Ascending aorta (tissue), 2 donors: ENCODE data around the gene DRD1. TPM values are rescaled to one million over a fixed set of nuclear protein-coding genes. Genes with fewer than 3 reads are reported as not detected.

ENCODE experiments used
- DNase-seq, 2 donors: peaks; one replicate each; pipeline ENCODE4 v3.0.0-alpha.2; 2019; ENCODE audit warnings: low spot score in 2 of 2
- H3K27ac ChIP-seq, 2 donors: fragments of 200-600 bp; sonication (generic); one replicate each; pipeline ENCODE4 v1.5.1; 2016 to 2017; ENCODE audit warnings: mild to moderate bottlenecking in 1 of 2
- H3K27me3 ChIP-seq: fragments of 200-600 bp; sonication (generic); one replicate; pipeline ENCODE4 v1.5.1; 2017
- H3K36me3 ChIP-seq, 2 donors: fragments of 200-600 bp; sonication (generic); one replicate each; pipeline ENCODE4 v1.5.1; 2016
- H3K4me1 ChIP-seq, 2 donors: fragments of 200-600 bp; sonication (generic); one replicate each; pipeline ENCODE4 v1.5.1; 2016 to 2017; ENCODE audit warnings: mild to moderate bottlenecking in 1 of 2
- H3K4me3 ChIP-seq, 2 donors: fragments of 200-600 bp; sonication (generic); one replicate each; pipeline ENCODE4 v1.5.1; 2016 to 2017; ENCODE audit warnings: mild to moderate bottlenecking in 1 of 2
- H3K9me3 ChIP-seq, 2 donors: fragments of 200-600 bp; sonication (generic); one replicate each; pipeline ENCODE4 v1.5.1; 2016
- intact Hi-C: fragments of 100-400 bp; cut with DNase I; formaldehyde crosslinking; loops from one replicate; pipeline ENCODE4 v1.15.1; 2023
- total RNA-seq: library from RNA; depleted of rRNA; stranded (reverse); fragments of >200 nt; gene quantifications from one replicate; pipeline ENCODE4 v1.1.0, GENCODE V29; 2016
- TF ChIP-seq, protein P1 (sequence below), 3 experiments: fragments of 200-600 bp in 2 of 3; fragments of 450-650 bp in 1 of 3; sonication (generic) in 2 of 3; IDR thresholded peaks; one replicate each; pipeline ENCODE4 v1.5.1; 2016 to 2019; ENCODE audit warnings: antibody characterized with exemption in 3 of 3, mild to moderate bottlenecking in 1 of 3, moderate library complexity in 1 of 3

The DRD1 gene
- total RNA-seq, 1 donor from 2014 or later: 0.11 TPM

DNA sequence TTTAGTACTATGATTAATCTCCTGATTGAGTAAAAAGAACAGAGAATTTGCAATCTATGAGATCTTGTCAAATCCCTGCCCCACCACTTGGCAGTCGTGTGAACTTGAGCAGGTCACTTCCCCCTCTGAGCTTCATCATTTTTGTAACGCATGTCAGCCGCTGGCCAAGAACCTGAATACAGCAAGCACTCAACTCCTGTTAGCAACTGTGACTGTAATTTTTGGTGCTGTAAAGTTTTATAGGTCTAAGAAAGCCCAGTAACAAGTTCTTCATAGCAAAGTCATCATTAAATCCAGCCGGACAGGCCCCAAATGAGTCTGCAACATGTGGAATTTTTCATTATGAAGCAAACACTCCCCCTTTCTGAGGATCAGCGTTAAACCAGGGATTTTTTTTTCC lies 49.4 kb downstream of the DRD1 start:
- H3K4me1 ChIP-seq: no peaks in the 10 kb centered on the region
- H3K4me3 ChIP-seq: no peak overlapping the region
- no peak overlapping the region for H3K27ac ChIP-seq
- H3K36me3 ChIP-seq: no peaks in the 10 kb centered on the region
- no peaks in the 10 kb centered on the region for H3K27me3 ChIP-seq
- intact Hi-C loops: no loop called here
- TF ChIP-seq, protein P1, sequence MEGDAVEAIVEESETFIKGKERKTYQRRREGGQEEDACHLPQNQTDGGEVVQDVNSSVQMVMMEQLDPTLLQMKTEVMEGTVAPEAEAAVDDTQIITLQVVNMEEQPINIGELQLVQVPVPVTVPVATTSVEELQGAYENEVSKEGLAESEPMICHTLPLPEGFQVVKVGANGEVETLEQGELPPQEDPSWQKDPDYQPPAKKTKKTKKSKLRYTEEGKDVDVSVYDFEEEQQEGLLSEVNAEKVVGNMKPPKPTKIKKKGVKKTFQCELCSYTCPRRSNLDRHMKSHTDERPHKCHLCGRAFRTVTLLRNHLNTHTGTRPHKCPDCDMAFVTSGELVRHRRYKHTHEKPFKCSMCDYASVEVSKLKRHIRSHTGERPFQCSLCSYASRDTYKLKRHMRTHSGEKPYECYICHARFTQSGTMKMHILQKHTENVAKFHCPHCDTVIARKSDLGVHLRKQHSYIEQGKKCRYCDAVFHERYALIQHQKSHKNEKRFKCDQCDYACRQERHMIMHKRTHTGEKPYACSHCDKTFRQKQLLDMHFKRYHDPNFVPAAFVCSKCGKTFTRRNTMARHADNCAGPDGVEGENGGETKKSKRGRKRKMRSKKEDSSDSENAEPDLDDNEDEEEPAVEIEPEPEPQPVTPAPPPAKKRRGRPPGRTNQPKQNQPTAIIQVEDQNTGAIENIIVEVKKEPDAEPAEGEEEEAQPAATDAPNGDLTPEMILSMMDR (IDR thresholded peaks at IDR 0.05): no peak
- DNase-seq: no peak
- no peaks in the 10 kb centered on the region for H3K9me3 ChIP-seq

DNA sequence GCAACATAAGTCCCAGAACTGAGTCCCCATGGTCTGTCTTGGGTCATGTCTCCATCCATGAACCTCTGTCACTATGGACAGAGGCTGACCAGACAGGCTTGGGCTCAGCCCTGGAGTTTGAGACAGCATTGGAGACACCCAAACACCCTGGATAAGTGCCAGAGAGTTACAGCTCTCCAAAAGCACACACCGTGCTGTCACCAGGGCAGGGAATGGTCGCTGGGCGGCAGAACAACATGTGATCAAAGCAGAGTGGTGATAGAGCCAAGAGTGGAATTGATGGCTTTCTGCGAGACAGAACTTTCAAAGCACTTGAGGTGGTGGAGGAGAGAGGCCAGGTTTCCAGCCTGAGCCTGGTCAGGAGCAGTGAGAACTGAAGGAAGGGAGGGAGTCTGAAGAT lies 50.1 kb downstream of the DRD1 start:
- intact Hi-C loops: no loop called here
- no peaks in the 10 kb centered on the region for H3K27me3 ChIP-seq
- no peak overlapping the region for H3K4me3 ChIP-seq
- no peaks in the 10 kb centered on the region for H3K9me3 ChIP-seq
- no peaks in the 10 kb centered on the region for H3K36me3 ChIP-seq
- H3K4me1 ChIP-seq: no peaks in the 10 kb centered on the region
- no peak for DNase-seq
- no peak overlapping the region for H3K27ac ChIP-seq
- TF ChIP-seq, protein P1 (IDR thresholded peaks at IDR 0.05): no peak

DNA sequence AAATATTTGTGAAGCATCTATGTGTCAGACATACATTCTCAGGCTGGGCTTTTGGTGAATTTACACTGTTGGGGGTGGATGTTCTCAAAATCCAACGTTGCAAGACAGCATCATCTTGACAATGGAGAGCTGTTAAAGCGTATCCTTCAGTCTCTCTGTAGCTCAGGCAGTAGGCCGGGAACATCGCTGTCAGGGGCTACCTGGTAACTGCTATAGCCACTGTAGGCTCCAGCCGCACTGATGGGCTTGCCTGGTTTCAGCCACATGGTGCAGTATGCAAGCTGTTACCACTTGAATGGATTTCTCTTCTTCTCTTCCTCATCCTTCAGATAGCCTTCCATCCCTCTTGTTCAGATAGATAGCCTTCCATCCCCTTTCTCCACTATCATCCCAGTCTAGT lies 51.7 kb downstream of the DRD1 start:
- intact Hi-C loops: no loop called here
- no peaks in the 10 kb centered on the region for H3K4me1 ChIP-seq
- DNase-seq: no peak
- H3K27ac ChIP-seq: no peak overlapping the region
- TF ChIP-seq, protein P1 (IDR thresholded peaks at IDR 0.05): no peak
- H3K36me3 ChIP-seq: no peaks in the 10 kb centered on the region
- H3K27me3 ChIP-seq: no peaks in the 10 kb centered on the region
- H3K4me3 ChIP-seq: no peak overlapping the region
- H3K9me3 ChIP-seq: no peaks in the 10 kb centered on the region

DNA sequence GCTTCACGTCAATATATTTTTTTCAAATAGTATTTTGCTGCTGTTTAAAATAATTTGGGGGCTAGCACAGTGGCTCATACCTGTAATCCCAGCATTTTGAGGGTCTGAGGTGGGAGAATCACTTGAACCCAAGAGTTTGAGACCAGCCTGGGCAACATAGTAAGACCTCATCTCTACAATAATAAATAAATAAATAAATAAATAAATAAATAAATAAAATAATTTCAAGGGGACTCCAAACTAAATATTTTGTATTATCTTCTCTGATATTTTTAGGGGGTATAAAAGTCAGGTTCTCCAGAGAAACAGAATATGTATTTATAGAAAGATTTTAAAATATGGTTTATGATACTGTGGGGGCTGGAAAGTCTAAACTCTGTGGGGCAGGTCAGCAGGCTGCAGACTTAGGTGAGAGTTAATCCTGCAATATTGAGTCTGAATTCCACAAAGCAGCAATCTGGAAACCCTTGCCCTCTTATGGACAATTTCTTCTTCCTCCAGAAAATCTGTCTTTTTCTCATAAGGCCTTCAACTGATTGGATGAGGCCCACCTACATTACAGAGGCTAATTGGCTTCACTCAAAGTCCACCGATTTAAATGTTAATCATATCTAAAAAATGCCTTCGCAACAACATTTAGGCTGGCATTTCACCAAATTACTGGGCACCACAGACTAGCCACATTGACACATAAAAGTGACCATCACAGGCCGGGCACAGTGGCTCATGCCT lies 53.5 kb downstream of the DRD1 start:
- TF ChIP-seq, protein P1 (IDR thresholded peaks at IDR 0.05): no peak
- Histone ChIP-seq H3K9me3 (no peaks in the 10 kb centered on the region), H3K4me1 (no peaks in the 10 kb centered on the region), H3K36me3 (no peaks in the 10 kb centered on the region), H3K27ac (no peak overlapping the region), H3K4me3 (no peak overlapping the region), H3K27me3 (no peaks in the 10 kb centered on the region)
- intact Hi-C loops: no loop called here
- no peak for DNase-seq

Other genes starting within 250 kb of the DRD1 start
- gene SFXN1, start 34.4 kb upstream of the DRD1 start, total RNA-seq: 47.5 TPM
- 7.5 TPM for gene HRH2, start 213.9 kb upstream of the DRD1 start, total RNA-seq